GM13976 (cell line): ENCODE measurements around the gene ZNF827.

Experiments used
- DNase-seq: peaks from one replicate; pipeline ENCODE4 v3.0.0; 2012; ENCODE audit warnings: low spot score
- in situ Hi-C: fragments of 300-500 bp; cut with MboI; formaldehyde crosslinking; loops from one replicate; pipeline ENCODE4 v1.12.0; 2022; ENCODE audit warnings: low sequenced_read_pairs, mixed read lengths, inconsistent platforms; ENCODE audit not compliant: unreplicated experiment
- TF ChIP-seq, protein P1 (sequence below): IDR thresholded peaks from 2 replicates; pipeline ENCODE4 v1.5.1; 2012; ENCODE audit warnings: borderline replicate concordance, mild to moderate bottlenecking; ENCODE audit not compliant: insufficient read depth; ENCODE audit errors: extremely low read depth, missing control alignments, control extremely low read depth

ZNF827 gene

DNA sequence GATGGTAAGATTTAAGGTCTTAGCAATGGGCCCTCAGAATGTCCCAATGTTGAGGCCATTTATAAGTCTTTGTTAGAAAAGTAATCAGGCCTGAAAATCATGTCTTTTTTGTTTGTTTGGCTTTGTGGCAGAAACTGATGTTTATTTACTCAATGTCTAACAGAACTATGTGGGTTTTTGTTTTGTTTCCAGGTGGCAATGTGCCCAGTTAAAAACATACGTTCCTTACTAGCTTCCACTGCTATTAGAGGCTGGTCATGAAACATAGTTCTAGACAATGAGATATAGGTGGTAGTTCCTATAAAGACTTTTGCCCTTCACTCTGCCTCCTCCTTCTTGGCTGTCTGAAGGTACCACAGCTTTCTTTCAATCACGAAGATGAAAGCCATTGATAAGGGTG, 149.9 kb downstream of the ZNF827 start:
- in situ Hi-C loops = no loop called here
- TF ChIP-seq, protein P1, sequence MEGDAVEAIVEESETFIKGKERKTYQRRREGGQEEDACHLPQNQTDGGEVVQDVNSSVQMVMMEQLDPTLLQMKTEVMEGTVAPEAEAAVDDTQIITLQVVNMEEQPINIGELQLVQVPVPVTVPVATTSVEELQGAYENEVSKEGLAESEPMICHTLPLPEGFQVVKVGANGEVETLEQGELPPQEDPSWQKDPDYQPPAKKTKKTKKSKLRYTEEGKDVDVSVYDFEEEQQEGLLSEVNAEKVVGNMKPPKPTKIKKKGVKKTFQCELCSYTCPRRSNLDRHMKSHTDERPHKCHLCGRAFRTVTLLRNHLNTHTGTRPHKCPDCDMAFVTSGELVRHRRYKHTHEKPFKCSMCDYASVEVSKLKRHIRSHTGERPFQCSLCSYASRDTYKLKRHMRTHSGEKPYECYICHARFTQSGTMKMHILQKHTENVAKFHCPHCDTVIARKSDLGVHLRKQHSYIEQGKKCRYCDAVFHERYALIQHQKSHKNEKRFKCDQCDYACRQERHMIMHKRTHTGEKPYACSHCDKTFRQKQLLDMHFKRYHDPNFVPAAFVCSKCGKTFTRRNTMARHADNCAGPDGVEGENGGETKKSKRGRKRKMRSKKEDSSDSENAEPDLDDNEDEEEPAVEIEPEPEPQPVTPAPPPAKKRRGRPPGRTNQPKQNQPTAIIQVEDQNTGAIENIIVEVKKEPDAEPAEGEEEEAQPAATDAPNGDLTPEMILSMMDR = no peak
- no peak for DNase-seq

DNA sequence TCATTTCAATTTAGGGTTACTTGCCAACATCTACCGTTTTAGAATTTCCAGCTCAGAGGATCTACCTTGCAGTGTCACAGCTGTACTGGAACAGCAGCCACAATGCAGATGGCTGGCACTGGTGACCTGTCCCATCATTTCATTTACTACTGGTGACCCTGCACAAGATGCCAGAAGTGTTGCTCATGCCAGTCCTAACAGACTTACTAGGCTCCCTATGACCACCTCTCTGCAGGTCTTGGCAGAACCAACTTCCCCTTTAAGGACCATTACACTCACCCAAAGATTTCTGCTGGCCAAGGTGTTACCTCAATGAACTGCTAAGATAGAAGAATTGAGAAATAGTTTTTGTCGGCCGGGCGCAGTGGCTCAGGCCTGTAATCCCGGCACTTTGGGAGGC, 151.8 kb downstream of the ZNF827 start:
- no peak for DNase-seq
- TF ChIP-seq, protein P1 = no peak
- in situ Hi-C loops = no loop called here

DNA sequence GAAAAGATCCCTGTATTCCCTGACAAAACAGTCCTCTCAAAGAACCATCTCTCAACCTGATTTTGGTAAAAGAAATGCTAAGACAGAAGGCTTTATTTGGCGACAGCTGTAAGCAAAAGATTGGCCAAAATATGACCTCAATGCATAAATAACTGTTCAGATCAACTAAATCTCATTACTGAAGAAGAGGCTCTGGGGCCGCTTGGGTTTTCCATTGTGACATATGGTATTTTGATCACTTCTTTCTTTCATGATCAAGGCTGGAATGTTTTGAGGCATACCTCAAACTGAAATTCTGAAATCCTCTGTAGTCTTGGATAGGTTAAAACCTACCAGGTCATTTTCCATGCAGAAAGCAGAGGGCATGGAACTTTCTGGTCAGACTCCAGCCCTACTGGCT, 152.4 kb downstream of the ZNF827 start:
- in situ Hi-C loops = no loop called here
- no peak for DNase-seq
- TF ChIP-seq, protein P1 = no peak

DNA sequence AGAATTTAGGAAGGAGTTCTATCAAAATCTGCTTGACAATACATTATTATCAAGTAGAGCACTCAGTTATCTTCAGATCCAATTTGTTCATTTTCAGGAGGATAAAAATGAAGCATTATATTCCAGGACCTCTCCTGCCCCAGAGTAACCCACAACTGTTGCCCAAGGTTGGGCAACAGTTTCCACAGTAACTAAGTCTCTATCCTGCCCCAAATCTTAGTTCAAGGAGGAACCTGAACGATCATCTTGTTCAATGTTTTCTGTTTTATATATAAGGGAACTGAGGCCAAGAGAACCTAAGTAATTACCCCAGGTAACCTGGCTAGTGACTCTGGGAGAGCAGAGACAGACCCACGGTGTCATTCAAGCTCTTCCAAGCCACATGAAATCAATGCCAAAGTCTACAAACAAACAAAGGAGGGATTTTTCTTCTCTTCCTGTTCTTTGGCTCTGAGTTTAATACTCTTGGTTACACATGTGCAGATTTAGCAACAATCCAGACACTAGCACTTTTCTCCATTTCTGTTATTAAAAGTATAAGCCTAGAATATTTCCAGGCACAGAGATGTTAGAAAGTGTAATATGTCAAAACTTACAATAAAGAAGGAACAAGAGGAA, 153.1 kb downstream of the ZNF827 start:
- TF ChIP-seq, protein P1 = no peak
- in situ Hi-C loops = no loop called here
- no peak for DNase-seq

DNA sequence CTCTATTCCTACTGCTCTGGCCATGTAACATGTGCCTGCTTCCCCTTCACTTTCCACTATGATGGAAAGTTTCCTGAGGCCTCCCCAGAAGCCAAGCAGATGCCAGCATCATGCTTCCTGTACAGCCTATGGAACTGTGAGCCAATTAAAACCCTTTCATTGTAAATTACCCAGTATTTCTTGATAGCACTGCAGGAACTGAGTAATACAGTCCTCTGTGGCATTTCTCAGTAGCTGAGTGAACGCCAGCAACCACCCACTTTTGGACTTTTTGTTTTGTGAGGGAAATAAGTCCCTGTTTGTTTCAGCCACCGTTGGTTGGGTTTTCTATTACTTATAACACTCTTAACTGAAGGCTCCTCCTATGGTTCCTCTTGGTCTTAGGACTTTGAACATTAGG, 154.6 kb downstream of the ZNF827 start:
- no peak for DNase-seq
- in situ Hi-C loops = no loop called here
- TF ChIP-seq, protein P1 = no peak

DNA sequence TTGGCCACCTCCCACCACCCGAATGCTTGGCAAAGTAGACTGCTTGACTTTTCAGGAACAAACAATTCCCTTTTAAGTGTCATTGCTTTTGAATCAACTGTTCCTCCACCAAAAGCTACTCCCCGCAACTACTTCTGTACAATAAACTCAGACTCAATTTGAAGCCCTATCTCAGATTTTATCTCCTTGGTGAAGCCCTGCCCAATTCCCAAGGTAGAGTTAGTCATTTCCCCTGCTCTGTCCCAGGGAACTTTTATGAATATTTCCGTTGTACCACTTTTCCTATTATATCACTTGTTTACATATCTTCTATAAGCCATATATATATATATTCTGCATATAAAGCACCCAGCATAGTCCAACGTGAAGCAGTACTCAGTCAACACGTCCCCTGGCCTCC, 155.9 kb downstream of the ZNF827 start:
- DNase-seq = no peak
- in situ Hi-C loops = no loop called here
- TF ChIP-seq, protein P1 = no peak

DNA sequence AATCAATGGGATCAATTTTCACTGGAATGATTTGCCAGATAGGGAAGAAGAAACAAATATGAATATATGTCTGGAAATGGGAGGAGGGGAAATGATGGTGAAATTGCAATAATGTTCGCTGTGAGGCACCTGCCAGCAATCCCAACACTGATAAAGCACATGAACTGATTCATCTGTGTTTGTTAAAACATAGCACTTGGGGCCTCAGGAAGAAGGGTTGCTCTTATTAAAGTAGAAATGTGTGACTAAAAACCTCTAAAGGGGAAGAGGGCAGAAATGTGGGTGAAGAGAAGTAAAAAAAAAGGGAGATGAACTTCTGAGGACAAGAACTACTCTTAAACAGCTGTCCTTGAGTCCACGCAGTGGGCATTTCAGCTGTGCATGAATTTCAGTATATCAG, 157.3 kb downstream of the ZNF827 start:
- no peak for DNase-seq
- TF ChIP-seq, protein P1 = no peak
- in situ Hi-C loops = no loop called here
